Fibroblast of skin of scalp (primary cell): Measurements from ENCODE around the gene MYO1D.

Experiments used
- DNase-seq: peaks from one replicate; pipeline ENCODE4 v3.0.0-alpha.2; 2013

Gene MYO1D

GRCh38 chr17:32523827-32524552 lies 352.9 kb downstream of the MYO1D start:
- no peak for DNase-seq

- DNase-seq: peak; percentile 36
Observed at GRCh38 chr17:32523017-32523680, 353.8 kb downstream of the MYO1D start.

- no peak for DNase-seq
Observed at GRCh38 chr17:32520737-32521404, 356.1 kb downstream of the MYO1D start.

- DNase-seq: peak; percentile 37
Observed at GRCh38 chr17:32520104-32520701, 356.7 kb downstream of the MYO1D start.

GRCh38 chr17:32519228-32520103 lies 357.5 kb downstream of the MYO1D start:
- peak; percentile 48 for DNase-seq

GRCh38 chr17:32518646-32519227 lies 358.2 kb downstream of the MYO1D start:
- no peak for DNase-seq

DNA sequence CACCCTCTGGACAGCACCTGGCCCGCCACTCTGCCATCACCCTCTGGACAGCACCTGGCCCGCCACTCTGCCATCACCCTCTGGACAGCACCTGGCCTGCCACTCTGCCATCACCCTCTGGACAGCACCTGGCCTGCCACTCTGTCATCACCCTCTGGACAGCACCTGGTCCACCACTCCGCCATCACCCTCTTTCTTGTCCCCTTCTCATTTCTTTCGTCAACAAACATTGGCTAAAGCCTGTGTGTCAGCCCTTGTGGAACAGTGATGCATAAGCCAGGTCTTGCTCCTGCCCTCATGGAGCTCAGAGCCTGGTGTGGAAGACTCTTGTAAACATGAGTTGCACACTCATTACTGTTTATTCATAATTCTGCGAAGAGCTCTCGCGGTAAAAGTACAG lies 358.9 kb downstream of the MYO1D start:
- no peak for DNase-seq

DNA sequence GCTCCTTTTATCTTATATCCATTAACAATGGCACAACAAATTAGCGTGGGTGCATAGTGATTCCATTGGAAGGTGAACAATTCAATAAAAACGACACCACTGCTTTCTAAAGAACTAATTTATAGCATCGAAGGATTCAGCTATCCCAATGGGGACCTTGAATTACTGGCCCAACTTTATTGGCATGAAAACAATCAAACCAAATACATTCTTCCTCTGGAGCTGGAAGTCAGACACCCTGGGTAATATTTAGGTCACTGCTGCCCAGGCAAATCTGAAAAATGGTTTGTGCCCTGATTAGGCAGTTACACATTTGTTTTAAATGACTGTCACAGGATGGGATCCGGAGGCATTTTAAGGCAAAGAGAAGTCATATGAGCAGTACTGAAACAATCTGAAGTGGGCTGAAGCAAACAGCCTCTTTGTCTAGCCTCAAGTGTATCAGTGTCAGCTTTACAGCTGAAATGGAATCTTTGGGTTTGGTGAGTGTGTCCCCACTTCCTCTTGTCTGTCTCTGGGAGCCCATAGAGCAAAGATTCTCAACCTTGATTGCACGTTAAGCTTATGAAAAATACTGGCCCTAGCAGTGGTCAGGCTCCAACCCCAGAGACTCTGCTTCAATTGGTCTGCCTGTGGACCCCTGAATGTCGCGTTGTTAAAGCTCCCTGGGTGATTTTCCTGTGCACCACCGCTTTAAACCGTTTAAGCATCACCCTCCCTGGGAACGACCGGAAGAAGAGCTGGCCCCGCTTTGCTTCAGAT lies 359.8 kb downstream of the MYO1D start:
- no peak for DNase-seq

DNA sequence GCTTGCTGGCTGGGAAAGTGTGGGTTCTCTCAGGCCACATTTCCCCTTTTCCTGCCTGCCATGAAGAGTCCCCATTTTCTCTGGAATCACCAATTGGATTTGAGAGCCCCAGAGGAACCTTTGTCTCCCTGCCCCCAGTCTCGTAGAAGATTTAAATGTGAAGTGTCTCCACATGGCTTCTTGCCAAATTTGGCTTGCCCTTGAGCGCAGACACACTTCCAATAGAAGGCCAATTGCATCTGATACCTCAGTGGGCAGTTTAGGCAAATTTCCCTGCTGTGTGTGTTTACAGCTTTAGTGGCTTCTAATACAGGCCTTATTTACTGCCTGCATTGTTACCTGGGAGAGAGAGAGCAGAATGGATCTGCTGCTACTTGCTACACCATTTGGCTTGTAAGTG lies 360.5 kb downstream of the MYO1D start:
- no peak for DNase-seq

DNA sequence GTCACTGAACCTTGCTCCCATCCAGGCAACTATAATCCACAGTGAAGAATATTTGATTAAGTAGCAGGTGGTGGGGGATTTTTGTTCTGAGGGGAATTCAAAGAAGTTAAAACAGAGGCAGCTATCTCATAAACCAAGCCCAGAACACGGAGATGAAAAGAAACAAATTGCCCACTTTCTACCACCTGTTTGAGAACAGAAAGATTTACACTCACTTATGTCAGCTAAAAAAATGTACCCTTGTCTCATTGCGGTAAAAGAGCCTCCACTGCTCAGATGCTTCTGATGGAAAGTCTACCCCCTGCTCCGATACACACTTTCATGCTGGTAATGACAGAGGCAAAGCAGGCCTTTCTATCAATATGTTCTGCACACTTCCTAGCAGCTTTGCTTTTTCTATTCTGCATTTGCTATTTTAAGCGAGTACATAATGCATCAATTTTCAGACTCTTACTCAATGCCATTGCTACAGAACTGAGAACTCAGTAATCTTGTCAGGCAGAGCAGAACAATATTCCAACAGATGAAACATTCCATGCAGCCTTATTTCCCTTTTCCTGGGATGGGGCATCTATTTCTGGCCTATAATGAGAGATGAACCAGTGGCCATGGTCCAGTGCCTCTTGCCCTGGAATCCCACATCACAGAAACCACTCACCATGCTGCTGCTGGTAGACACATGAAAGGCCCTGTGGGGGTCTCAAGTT lies 361.1 kb downstream of the MYO1D start:
- no peak for DNase-seq

- DNase-seq: no peak
Observed at GRCh38 chr17:32514606-32515005, 362.3 kb downstream of the MYO1D start.

DNA sequence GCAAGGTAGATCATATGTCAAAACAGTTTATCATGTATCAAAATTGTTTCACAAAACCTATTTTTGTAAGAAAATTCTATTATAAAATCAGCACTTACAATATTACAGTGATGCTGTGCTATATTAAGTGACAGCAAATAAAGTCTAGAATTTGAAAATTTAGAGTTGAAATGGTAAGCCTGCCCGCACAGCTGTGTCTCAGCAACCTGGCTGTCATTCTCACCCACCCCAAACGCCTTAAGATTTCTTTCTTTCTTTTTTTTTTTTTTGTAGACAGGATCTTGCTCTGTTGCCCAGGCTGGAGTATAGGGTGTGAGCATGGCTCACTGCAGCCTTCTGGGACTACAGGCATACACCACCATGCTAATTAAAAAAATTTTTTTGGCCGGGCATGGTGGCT lies 363.3 kb downstream of the MYO1D start:
- no peak for DNase-seq

DNA sequence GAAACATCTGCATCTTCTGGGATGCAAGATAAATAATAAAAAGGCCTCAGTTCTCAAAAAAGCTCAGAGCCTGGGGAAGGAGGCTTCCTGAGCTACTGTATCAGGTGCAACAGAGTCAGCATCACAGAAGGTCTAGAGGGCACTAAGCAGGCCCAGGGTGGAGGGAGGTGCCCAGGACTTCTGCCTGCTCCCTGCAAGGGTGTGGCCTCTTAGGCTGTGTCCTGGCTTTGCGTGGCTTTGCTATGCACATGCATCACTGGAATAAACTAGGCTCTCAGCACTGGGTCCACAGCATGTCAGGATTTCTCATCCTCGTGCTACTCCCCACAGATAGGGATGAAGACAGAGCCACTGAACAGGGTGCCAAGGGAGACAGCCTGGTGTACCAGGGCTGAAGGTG lies 364.6 kb downstream of the MYO1D start:
- no peak for DNase-seq

- no peak for DNase-seq
Observed at GRCh38 chr17:32510466-32510865, 366.5 kb downstream of the MYO1D start.

DNA sequence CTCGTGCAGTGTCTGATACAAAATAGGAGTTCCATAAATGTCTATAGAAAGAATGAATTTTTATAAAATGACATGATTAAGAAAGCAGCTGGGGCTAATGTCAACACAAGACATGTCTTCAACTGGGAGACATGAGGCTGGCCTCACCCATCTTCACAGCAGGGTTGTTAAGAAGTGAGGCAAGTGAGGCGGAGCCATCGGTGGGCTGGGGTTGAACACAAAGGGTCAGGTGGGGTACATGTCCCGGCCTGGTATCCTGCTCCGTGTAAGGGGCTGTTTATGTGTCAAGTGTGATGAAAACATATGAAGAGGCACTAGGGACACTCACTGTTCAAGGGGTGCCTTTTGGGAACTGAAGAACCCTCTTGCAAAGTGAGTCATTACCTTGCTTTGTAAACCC lies 368.0 kb downstream of the MYO1D start:
- DNase-seq: no peak

- DNase-seq: peak; percentile 97
Observed at GRCh38 chr17:32504166-32504990, 372.5 kb downstream of the MYO1D start.

DNA sequence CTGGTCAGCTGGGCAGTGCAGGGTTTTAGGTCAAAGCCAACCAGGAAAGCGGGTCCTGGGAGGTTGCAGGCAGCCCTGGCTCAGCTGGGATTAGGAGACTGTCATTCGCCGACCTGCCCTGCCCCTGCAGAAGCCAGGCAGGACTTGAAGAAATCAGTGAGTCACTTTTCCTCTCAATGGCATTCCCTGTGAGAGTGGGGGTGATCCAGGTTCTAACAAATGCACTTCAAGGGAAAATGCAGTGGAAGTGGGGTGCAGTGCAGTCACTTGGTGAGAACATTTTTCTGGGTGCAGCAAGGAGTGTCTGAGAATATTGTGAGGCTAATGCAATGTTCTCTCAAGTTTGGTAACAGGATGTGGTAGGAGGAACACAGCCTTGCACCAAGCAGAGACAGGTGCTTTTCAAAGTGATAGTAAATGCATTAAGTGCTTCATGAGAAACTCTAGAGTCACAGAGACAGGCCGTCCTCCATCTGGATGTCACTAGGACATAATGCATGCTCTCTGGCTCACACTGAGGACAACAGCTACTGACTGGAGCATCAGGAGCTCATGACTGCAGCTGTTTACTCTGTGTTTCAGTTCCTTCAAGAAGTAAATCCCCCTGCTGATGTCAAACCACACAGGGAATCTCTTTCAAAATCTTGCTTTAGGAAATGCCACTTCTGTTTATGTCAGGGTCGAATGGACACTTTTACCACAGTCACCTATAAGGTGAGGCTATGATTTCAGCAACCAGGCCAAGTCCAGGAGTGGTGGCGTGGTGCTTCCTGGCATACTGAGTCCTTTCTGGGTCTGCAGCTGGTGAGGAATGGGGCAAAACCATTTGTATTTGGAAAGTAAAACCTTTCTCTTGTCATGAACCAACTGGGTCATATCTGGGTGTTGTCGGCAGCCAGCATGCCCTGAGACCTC lies 373.4 kb downstream of the MYO1D start:
- DNase-seq: no peak

- no peak for DNase-seq
Observed at GRCh38 chr17:32502710-32503109, 374.2 kb downstream of the MYO1D start.
